ENCODE data around the gene PANX2. TPM values are rescaled to one million over a fixed set of nuclear protein-coding genes. Genes with fewer than 3 reads are reported as not detected.

Gene PANX2
- total RNA-seq, 1 experiment from 2014 or later: 2.6 TPM

- Histone ChIP-seq H3K4me1 (peaks cover 19% of the 10 kb centered on the region), H3K27me3 (replicated peaks; ENCODE audit: control insufficient read depth, insufficient read depth, low read length) (no peaks in the 10 kb centered on the region), H3K9me3 (no peaks in the 10 kb centered on the region), H3K4me3 (ENCODE audit: low read depth, low read length) (no peak overlapping the region), H3K36me3 (ENCODE audit: control insufficient read depth, insufficient read depth, low read length) (no peaks in the 10 kb centered on the region)
- DNase-seq: no peak
- ChIA-PET POLR2A (no interaction called here), CTCF (interaction anchor here (0.6 to 1.4 kb wide), 2 partner anchors 38 to 81 kb away, joined by 3 to 4 read pairs; no protein-coding TSS in a partner anchor)
- no TSS peak for BruUV-seq (replicated peaks)
- TF ChIP-seq CTCF (IDR thresholded peaks at IDR 0.05; ENCODE audit: insufficient read depth in 1 of 2, low read depth in 1 of 2, low read length in 1 of 2, severe bottlenecking in 1 of 2, unreplicated experiment in 1 of 2): no peak
- Mint-ChIP-seq H3K9me3 (ENCODE audit: unreplicated experiment) (no peaks in the 10 kb centered on the region), H3K4me1 (ENCODE audit: low read depth, unreplicated experiment) (peaks cover 16% of the 10 kb centered on the region), H3K27ac (ENCODE audit: unreplicated experiment) (no peak overlapping the region), H3K27me3 (ENCODE audit: insufficient read depth, unreplicated experiment) (no peaks in the 10 kb centered on the region), H3K36me3 (ENCODE audit: insufficient read depth, unreplicated experiment) (no peaks in the 10 kb centered on the region), H3K4me3 (ENCODE audit: unreplicated experiment) (no peak overlapping the region)
- intact Hi-C loops (cut with micrococcal nuclease; ENCODE audit: unreplicated experiment): no loop called here
Measured at GRCh38 chr22:50141462-50141861, 29.1 kb upstream of the PANX2 start.

GRCh38 chr22:50141891-50142363 lies 28.6 kb upstream of the PANX2 start:
- Mint-ChIP-seq H3K4me3 (ENCODE audit: unreplicated experiment) (no peak overlapping the region), H3K27ac (ENCODE audit: unreplicated experiment) (no peak overlapping the region), H3K27me3 (ENCODE audit: insufficient read depth, unreplicated experiment) (no peaks in the 10 kb centered on the region), H3K36me3 (ENCODE audit: insufficient read depth, unreplicated experiment) (no peaks in the 10 kb centered on the region), H3K4me1 (ENCODE audit: low read depth, unreplicated experiment) (peaks cover 21% of the 10 kb centered on the region), H3K9me3 (ENCODE audit: unreplicated experiment) (no peaks in the 10 kb centered on the region)
- CTCF ChIA-PET: interaction anchor here (0.6 to 1.4 kb wide), 4 partner anchors 38 to 131 kb away, joined by 3 to 5 read pairs (median 4); no protein-coding TSS in a partner anchor
- BruUV-seq (replicated peaks): no TSS peak
- Histone ChIP-seq H3K4me1 (peaks cover 19% of the 10 kb centered on the region), H3K36me3 (ENCODE audit: control insufficient read depth, insufficient read depth, low read length) (no peaks in the 10 kb centered on the region), H3K27me3 (replicated peaks; ENCODE audit: control insufficient read depth, insufficient read depth, low read length) (no peaks in the 10 kb centered on the region), H3K4me3 (ENCODE audit: low read depth, low read length) (no peak overlapping the region), H3K9me3 (no peaks in the 10 kb centered on the region)
- intact Hi-C loops (cut with micrococcal nuclease; ENCODE audit: unreplicated experiment): no loop called here
- DNase-seq: peak in 1 of 2 experiments; percentile 39
- POLR2A ChIA-PET: no interaction called here
- TF ChIP-seq CTCF (IDR thresholded peaks at IDR 0.05; ENCODE audit: insufficient read depth in 1 of 2, low read depth in 1 of 2, low read length in 1 of 2, severe bottlenecking in 1 of 2, unreplicated experiment in 1 of 2): peak; percentile 45 to 60

- Mint-ChIP-seq H3K36me3 (ENCODE audit: insufficient read depth, unreplicated experiment) (no peaks in the 10 kb centered on the region), H3K4me3 (ENCODE audit: unreplicated experiment) (no peak overlapping the region), H3K9me3 (ENCODE audit: unreplicated experiment) (no peaks in the 10 kb centered on the region), H3K27ac (ENCODE audit: unreplicated experiment) (no peak overlapping the region), H3K4me1 (ENCODE audit: low read depth, unreplicated experiment) (peaks cover 23% of the 10 kb centered on the region), H3K27me3 (ENCODE audit: insufficient read depth, unreplicated experiment) (no peaks in the 10 kb centered on the region)
- no peaks in the 10 kb centered on the region for H3K36me3 ChIP-seq (ENCODE audit: control insufficient read depth, insufficient read depth, low read length)
- H3K27me3 ChIP-seq (replicated peaks; ENCODE audit: control insufficient read depth, insufficient read depth, low read length): no peaks in the 10 kb centered on the region
- no peaks in the 10 kb centered on the region for H3K9me3 ChIP-seq
- no TSS peak for BruUV-seq (replicated peaks)
- CTCF ChIA-PET: no interaction called here
- POLR2A ChIA-PET: no interaction called here
- DNase-seq: no peak
- H3K4me1 ChIP-seq: peaks cover 19% of the 10 kb centered on the region
- no peak for TF ChIP-seq CTCF (IDR thresholded peaks at IDR 0.05; ENCODE audit: insufficient read depth in 1 of 2, low read depth in 1 of 2, low read length in 1 of 2, severe bottlenecking in 1 of 2, unreplicated experiment in 1 of 2)
- intact Hi-C loops (cut with micrococcal nuclease; ENCODE audit: unreplicated experiment): no loop called here
- no peak overlapping the region for H3K4me3 ChIP-seq (ENCODE audit: low read depth, low read length)
Measured at GRCh38 chr22:50143096-50143495, 27.4 kb upstream of the PANX2 start.

Data from Caco-2 (cell line).